Lower leg skin (tissue), 3 donors: ENCODE measurements around the gene AFMID.

Experiments used
- POLR2A ChIP-seq, 2 donors: fragments of 450-650 bp; IDR thresholded peaks; one replicate each; pipeline ENCODE4 v1.6.1; 2016 to 2017; ENCODE audit warnings: antibody characterized with exemption in 2 of 2, mild to moderate bottlenecking in 1 of 2, moderate library complexity in 1 of 2
- TF ChIP-seq, protein P1 (sequence below), 3 donors: fragments of 450-650 bp; IDR thresholded peaks; one replicate each; pipeline ENCODE4 v1.5.1; 2016; ENCODE audit warnings: antibody characterized with exemption in 3 of 3, mild to moderate bottlenecking in 3 of 3, moderate library complexity in 2 of 3

DNA sequence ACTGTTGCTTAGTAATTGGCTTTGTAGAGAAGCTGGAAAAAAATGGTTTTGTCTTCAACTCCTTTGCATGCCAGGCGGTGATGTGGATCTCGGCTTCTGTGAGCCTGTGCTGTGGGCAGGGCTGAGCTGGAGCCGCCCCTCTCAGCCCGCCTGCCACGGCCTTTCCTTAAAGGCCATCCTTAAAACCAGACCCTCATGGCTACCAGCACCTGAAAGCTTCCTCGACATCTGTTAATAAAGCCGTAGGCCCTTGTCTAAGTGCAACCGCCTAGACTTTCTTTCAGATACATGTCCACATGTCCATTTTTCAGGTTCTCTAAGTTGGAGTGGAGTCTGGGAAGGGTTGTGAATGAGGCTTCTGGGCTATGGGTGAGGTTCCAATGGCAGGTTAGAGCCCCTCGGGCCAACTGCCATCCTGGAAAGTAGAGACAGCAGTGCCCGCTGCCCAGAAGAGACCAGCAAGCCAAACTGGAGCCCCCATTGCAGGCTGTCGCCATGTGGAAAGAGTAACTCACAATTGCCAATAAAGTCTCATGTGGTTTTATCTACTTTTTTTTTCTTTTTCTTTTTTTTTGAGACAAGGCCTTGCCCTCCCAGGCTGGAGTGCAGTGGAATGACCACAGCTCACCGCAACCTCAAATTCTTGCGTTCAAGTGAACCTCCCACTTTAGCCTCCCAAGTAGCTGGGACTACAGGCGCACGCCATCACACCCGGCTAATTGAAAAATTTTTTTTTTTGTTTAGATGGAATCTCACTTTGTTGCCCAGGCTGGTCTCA, 38.1 kb downstream of the AFMID start:
- no peak for TF ChIP-seq POLR2A (IDR thresholded peaks at IDR 0.05)
- TF ChIP-seq, protein P1, sequence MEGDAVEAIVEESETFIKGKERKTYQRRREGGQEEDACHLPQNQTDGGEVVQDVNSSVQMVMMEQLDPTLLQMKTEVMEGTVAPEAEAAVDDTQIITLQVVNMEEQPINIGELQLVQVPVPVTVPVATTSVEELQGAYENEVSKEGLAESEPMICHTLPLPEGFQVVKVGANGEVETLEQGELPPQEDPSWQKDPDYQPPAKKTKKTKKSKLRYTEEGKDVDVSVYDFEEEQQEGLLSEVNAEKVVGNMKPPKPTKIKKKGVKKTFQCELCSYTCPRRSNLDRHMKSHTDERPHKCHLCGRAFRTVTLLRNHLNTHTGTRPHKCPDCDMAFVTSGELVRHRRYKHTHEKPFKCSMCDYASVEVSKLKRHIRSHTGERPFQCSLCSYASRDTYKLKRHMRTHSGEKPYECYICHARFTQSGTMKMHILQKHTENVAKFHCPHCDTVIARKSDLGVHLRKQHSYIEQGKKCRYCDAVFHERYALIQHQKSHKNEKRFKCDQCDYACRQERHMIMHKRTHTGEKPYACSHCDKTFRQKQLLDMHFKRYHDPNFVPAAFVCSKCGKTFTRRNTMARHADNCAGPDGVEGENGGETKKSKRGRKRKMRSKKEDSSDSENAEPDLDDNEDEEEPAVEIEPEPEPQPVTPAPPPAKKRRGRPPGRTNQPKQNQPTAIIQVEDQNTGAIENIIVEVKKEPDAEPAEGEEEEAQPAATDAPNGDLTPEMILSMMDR (IDR thresholded peaks at IDR 0.05) = no peak
